Activated naive CD8-positive, alpha-beta T cell treated with anti-CD3 and anti-CD28 coated beads, Interleukin-2, amount 10 ng/mL, durations not matched to agents 7 days and 5 days (primary cell): ENCODE results near the gene ADCY4. TPM values are rescaled to one million over a fixed set of nuclear protein-coding genes. Genes with fewer than 3 reads are reported as not detected.
A peak's percentile ranks its signal among the peaks of the same experiment; 100 is the strongest.

Source experiments
- ATAC-seq: fragments of 150-1000 bp; cut with Tn5 transposase; one replicate; pipeline ENCODE4 v1.10.0; 2021; ENCODE audit warnings: low read depth, moderate library complexity
- POLR2A ChIA-PET: fragments of 350-600 bp; sonication (Branson Sonifier 250); formaldehyde crosslinking; loops from one replicate; lab custom pipeline; 2021; ENCODE audit warnings: antibody characterized with exemption; lab: Charles Lee
- DNase-seq: peaks from one replicate; pipeline ENCODE4 v3.0.0; 2021
- H3K27ac Mint-ChIP-seq: one replicate; pipeline ENCODE4 v1.8.0; 2022; ENCODE audit warnings: mild to moderate bottlenecking, mixed read lengths
- H3K27me3 Mint-ChIP-seq: one replicate; pipeline ENCODE4 v1.8.0; 2022; ENCODE audit warnings: mild to moderate bottlenecking, moderate library complexity, mixed read lengths
- H3K36me3 Mint-ChIP-seq: one replicate; pipeline ENCODE4 v1.8.0; 2021; ENCODE audit warnings: mild to moderate bottlenecking, mixed read lengths
- H3K4me1 Mint-ChIP-seq: one replicate; pipeline ENCODE4 v1.8.0; 2021; ENCODE audit warnings: mixed read lengths
- H3K4me3 Mint-ChIP-seq: one replicate; pipeline ENCODE4 v1.8.0; 2022; ENCODE audit warnings: mild to moderate bottlenecking, moderate library complexity, mixed read lengths
- H3K9me3 Mint-ChIP-seq: one replicate; pipeline ENCODE4 v1.8.0; 2021; ENCODE audit warnings: mixed read lengths
- total RNA-seq, 2 experiments: library from RNA; stranded (reverse); gene quantifications; one replicate each; pipeline ENCODE4 v1.2.3, GENCODE V29; 2021

ADCY4 gene
- 1 to 10 TPM; 4.4 to 6.3 TPM for total RNA-seq

- peak within 1 kb of the TSS; percentile 56 for H3K4me3 Mint-ChIP-seq
- DNase-seq (peak; percentile 58), ATAC-seq (peak; percentile 19)
- peaks cover 14% of the 10 kb centered on the region for H3K36me3 Mint-ChIP-seq
- peaks cover 39% of the 10 kb centered on the region for H3K4me1 Mint-ChIP-seq
- H3K9me3 Mint-ChIP-seq: no peaks in the 10 kb centered on the region
- POLR2A ChIA-PET: interaction anchor here (1.0 to 6.8 kb wide), 6 partner anchors 23 to 95 kb away, joined by 3 to 135 read pairs (median 9); partner anchors contain the start of genes CBLN3, KHNYN, LTB4R and TINF2
- peaks cover 32% of the 10 kb centered on the region for H3K27me3 Mint-ChIP-seq
- no peak within 1 kb of the TSS for H3K27ac Mint-ChIP-seq
Measured at GRCh38 chr14:24334431-24335291, at the start of gene ADCY4. Gene ADCY4 (minus strand): TSS chr14:24335071. CDS start chr14:24334652, 419 bp downstream.

- ATAC-seq (no peak), DNase-seq (no peak)
- Mint-ChIP-seq H3K36me3 (no peaks in the 10 kb centered on the region), H3K4me3 (no peak overlapping the region), H3K27ac (no peak overlapping the region), H3K9me3 (no peaks in the 10 kb centered on the region), H3K27me3 (peaks cover 31% of the 10 kb centered on the region), H3K4me1 (no peaks in the 10 kb centered on the region)
- POLR2A ChIA-PET: no interaction called here
Measured at GRCh38 chr14:24384169-24384568, 49.3 kb upstream of the ADCY4 start.

GRCh38 chr14:24382064-24382371 lies 47.1 kb upstream of the ADCY4 start:
- DNase-seq (no peak), ATAC-seq (no peak)
- POLR2A ChIA-PET: no interaction called here
- Mint-ChIP-seq H3K27ac (no peak overlapping the region), H3K9me3 (no peaks in the 10 kb centered on the region), H3K36me3 (no peaks in the 10 kb centered on the region), H3K27me3 (peaks cover 15% of the 10 kb centered on the region), H3K4me3 (no peak overlapping the region), H3K4me1 (peaks cover 3% of the 10 kb centered on the region)

- POLR2A ChIA-PET: interaction anchor here (1.0 kb wide), 1 partner anchor 10 kb away, joined by 3 read pairs; no protein-coding TSS in a partner anchor
- no peak for DNase-seq
Measured at GRCh38 chr14:24381363-24382063, 46.6 kb upstream of the ADCY4 start.

GRCh38 chr14:24379907-24380730 lies 45.2 kb upstream of the ADCY4 start:
- ATAC-seq (no peak), DNase-seq (no peak)
- no peak overlapping the region for H3K27ac Mint-ChIP-seq
- H3K4me1 Mint-ChIP-seq: peaks cover 5% of the 10 kb centered on the region
- no peak overlapping the region for H3K4me3 Mint-ChIP-seq
- no peaks in the 10 kb centered on the region for H3K9me3 Mint-ChIP-seq
- H3K27me3 Mint-ChIP-seq: peaks cover 9% of the 10 kb centered on the region
- no peaks in the 10 kb centered on the region for H3K36me3 Mint-ChIP-seq
- POLR2A ChIA-PET: interaction anchor here (1.0 kb wide), 1 partner anchor 9 kb away, joined by 3 read pairs; no protein-coding TSS in a partner anchor

More at GRCh38 chr14:24381363-24382063, 46.6 kb upstream of the ADCY4 start:
- peaks cover 11% of the 10 kb centered on the region for H3K27me3 Mint-ChIP-seq
- H3K4me3 Mint-ChIP-seq: no peak overlapping the region
- H3K4me1 Mint-ChIP-seq: peaks cover 5% of the 10 kb centered on the region
- H3K9me3 Mint-ChIP-seq: no peaks in the 10 kb centered on the region
- ATAC-seq: no peak
- H3K36me3 Mint-ChIP-seq: no peaks in the 10 kb centered on the region
- H3K27ac Mint-ChIP-seq: no peak overlapping the region

- H3K27ac Mint-ChIP-seq: no peak overlapping the region
- no peaks in the 10 kb centered on the region for H3K36me3 Mint-ChIP-seq
- peaks cover 5% of the 10 kb centered on the region for H3K4me1 Mint-ChIP-seq
- H3K9me3 Mint-ChIP-seq: no peaks in the 10 kb centered on the region
- H3K27me3 Mint-ChIP-seq: peaks cover 5% of the 10 kb centered on the region
- POLR2A ChIA-PET: no interaction called here
- H3K4me3 Mint-ChIP-seq: no peak overlapping the region
- ATAC-seq: no peak
- no peak for DNase-seq
Measured at GRCh38 chr14:24378981-24379906, 44.4 kb upstream of the ADCY4 start.

GRCh38 chr14:24378327-24378726 lies 43.5 kb upstream of the ADCY4 start:
- DNase-seq (no peak), ATAC-seq (no peak)
- Mint-ChIP-seq H3K4me1 (peaks cover 5% of the 10 kb centered on the region), H3K9me3 (no peaks in the 10 kb centered on the region), H3K27ac (no peak overlapping the region), H3K36me3 (no peaks in the 10 kb centered on the region), H3K27me3 (peaks cover 3% of the 10 kb centered on the region), H3K4me3 (no peak overlapping the region)
- POLR2A ChIA-PET: no interaction called here

GRCh38 chr14:24377657-24378056 lies 42.8 kb upstream of the ADCY4 start:
- Mint-ChIP-seq H3K27ac (no peak overlapping the region), H3K4me3 (no peak overlapping the region), H3K27me3 (peaks cover 3% of the 10 kb centered on the region), H3K36me3 (no peaks in the 10 kb centered on the region), H3K9me3 (no peaks in the 10 kb centered on the region), H3K4me1 (peaks cover 5% of the 10 kb centered on the region)
- DNase-seq: no peak
- POLR2A ChIA-PET: interaction anchor here (0.6 to 1.3 kb wide), 2 partner anchors 40 to 227 kb away, joined by 3 to 6 read pairs; no protein-coding TSS in a partner anchor
- ATAC-seq: peak; percentile 17

GRCh38 chr14:24377126-24377525 lies 42.3 kb upstream of the ADCY4 start:
- POLR2A ChIA-PET: interaction anchor here (0.6 to 1.3 kb wide), 2 partner anchors 40 to 226 kb away, joined by 3 to 6 read pairs; no protein-coding TSS in a partner anchor
- ATAC-seq: no peak
- Mint-ChIP-seq H3K9me3 (no peaks in the 10 kb centered on the region), H3K4me1 (peaks cover 5% of the 10 kb centered on the region), H3K27ac (no peak overlapping the region), H3K4me3 (no peak overlapping the region), H3K36me3 (no peaks in the 10 kb centered on the region), H3K27me3 (peaks cover 9% of the 10 kb centered on the region)
- DNase-seq: no peak

- H3K4me3 Mint-ChIP-seq: no peak overlapping the region
- no peak overlapping the region for H3K27ac Mint-ChIP-seq
- peaks cover 12% of the 10 kb centered on the region for H3K27me3 Mint-ChIP-seq
- peaks cover 5% of the 10 kb centered on the region for H3K4me1 Mint-ChIP-seq
- ATAC-seq: no peak
- no peak for DNase-seq
- no peaks in the 10 kb centered on the region for H3K9me3 Mint-ChIP-seq
- H3K36me3 Mint-ChIP-seq: no peaks in the 10 kb centered on the region
- POLR2A ChIA-PET: interaction anchor here (1.3 kb wide), 1 partner anchor 39 kb away, joined by 3 read pairs; no protein-coding TSS in a partner anchor
Measured at GRCh38 chr14:24376448-24377070, 41.7 kb upstream of the ADCY4 start.

- ATAC-seq (no peak), DNase-seq (no peak)
- peaks cover 26% of the 10 kb centered on the region for H3K27me3 Mint-ChIP-seq
- H3K9me3 Mint-ChIP-seq: no peaks in the 10 kb centered on the region
- H3K4me1 Mint-ChIP-seq: peaks cover 7% of the 10 kb centered on the region
- POLR2A ChIA-PET: no interaction called here
- no peaks in the 10 kb centered on the region for H3K36me3 Mint-ChIP-seq
- H3K4me3 Mint-ChIP-seq: no peak overlapping the region
- H3K27ac Mint-ChIP-seq: no peak overlapping the region
Measured at GRCh38 chr14:24372701-24373416, 38.0 kb upstream of the ADCY4 start.
